Transverse colon (tissue), 4 donors: ENCODE results near the gene RPS6KA2.

Experiments used
- CTCF ChIP-seq, 5 experiments: fragments of 200-600 bp in 3 of 5; fragments of 450-650 bp in 2 of 5; sonication (generic) in 3 of 5; IDR thresholded peaks; 1 replicate in 2 of 5; 2 replicates in 3 of 5; pipeline ENCODE4 v1.5.1; 2016 to 2017; ENCODE audit warnings: antibody characterized with exemption in 5 of 5, inconsistent platforms in 3 of 5, mild to moderate bottlenecking in 2 of 5, moderate library complexity in 1 of 5
- POLR2A ChIP-seq: fragments of 450-650 bp; IDR thresholded peaks from one replicate; pipeline ENCODE4 v1.6.1; 2016; ENCODE audit warnings: antibody characterized with exemption, mild to moderate bottlenecking, moderate library complexity
- POLR2AphosphoS5 ChIP-seq, 3 donors: sonication (generic); formaldehyde crosslinking; IDR thresholded peaks; one replicate each; pipeline ENCODE4 v1.6.1; 2016; ENCODE audit warnings: antibody characterized with exemption in 3 of 3

- no peak for TF ChIP-seq CTCF (IDR thresholded peaks at IDR 0.05)
- TF ChIP-seq POLR2A = no peak
- TF ChIP-seq POLR2AphosphoS5 (IDR thresholded peaks at IDR 0.05) = no peak
These were observed 43.8 kb upstream of the RPS6KA2 start for GRCh38 chr6:166670894-166671293.
